HEK293 (cell line): Measurements from ENCODE around the gene CUEDC1.

Source experiments
- CTCF ChIP-seq: fragments of 450-650 bp; formaldehyde crosslinking; IDR thresholded peaks from 2 replicates; pipeline ENCODE4 v1.5.1; 2016; ENCODE audit warnings: missing biosample characterization, missing genetic modification characterization
- PBX3 ChIP-seq: sonication (generic); formaldehyde crosslinking; IDR thresholded peaks from 2 replicates; pipeline ENCODE4 v1.8.1; 2022; ENCODE audit warnings: mild to moderate bottlenecking, moderate library complexity, missing genetic modification reagents
- REST ChIP-seq: fragments of 450-650 bp; formaldehyde crosslinking; IDR thresholded peaks from 2 replicates; pipeline ENCODE4 v1.5.1; 2016; ENCODE audit warnings: missing biosample characterization, missing genetic modification characterization
- ZNF341 ChIP-seq: fragments of 450-650 bp; formaldehyde crosslinking; IDR thresholded peaks from 2 replicates; pipeline ENCODE4; 2016; ENCODE audit warnings: low read depth, missing biosample characterization, missing genetic modification characterization

GRCh38 chr17:57838453-57838852 is 116.8 kb downstream of the CUEDC1 start:
- TF ChIP-seq ZNF341 (tag by site-specific recombination) (no peak), CTCF (tag by site-specific recombination) (no peak), PBX3 (CRISPR knock-in tag) (no peak), REST (no peak)
